Stimulated activated CD8-positive, alpha-beta memory T cell treated with anti-CD3 and anti-CD28 coated beads, Interleukin-4, amount 100 ng/mL, for 4 hours (primary cell): ENCODE results near the gene SLC2A10.

ENCODE experiments used
- DNase-seq, 2 donors: peaks; one replicate each; pipeline ENCODE4 v3.0.0-alpha.2; 2020; ENCODE audit warnings: low read depth in 2 of 2, low spot score in 1 of 2

The SLC2A10 gene

GRCh38 chr20:46764068-46764467, 54.6 kb downstream of the SLC2A10 start:
- DNase-seq, result no peak

- no peak for DNase-seq
Measured at GRCh38 chr20:46765506-46766120, 56.2 kb downstream of the SLC2A10 start.

- no peak for DNase-seq
Measured at GRCh38 chr20:46767127-46767761, 57.8 kb downstream of the SLC2A10 start.

GRCh38 chr20:46770330-46771194, 61.1 kb downstream of the SLC2A10 start:
- DNase-seq, result no peak

GRCh38 chr20:46771195-46771588, 61.7 kb downstream of the SLC2A10 start:
- no peak for DNase-seq

- no peak for DNase-seq
Measured at GRCh38 chr20:46772901-46773300, 63.5 kb downstream of the SLC2A10 start.

GRCh38 chr20:46773680-46774079, 64.2 kb downstream of the SLC2A10 start:
- no peak for DNase-seq

- DNase-seq, result no peak
Measured at GRCh38 chr20:46774236-46774635, 64.8 kb downstream of the SLC2A10 start.

GRCh38 chr20:46774943-46775560, 65.6 kb downstream of the SLC2A10 start:
- DNase-seq, result no peak

- no peak for DNase-seq
Measured at GRCh38 chr20:46775806-46776205, 66.4 kb downstream of the SLC2A10 start.

- no peak for DNase-seq
Measured at GRCh38 chr20:46777331-46777730, 67.9 kb downstream of the SLC2A10 start.

GRCh38 chr20:46779831-46780230, 70.4 kb downstream of the SLC2A10 start:
- no peak for DNase-seq

- DNase-seq, result no peak
Measured at GRCh38 chr20:46784436-46785127, 75.1 kb downstream of the SLC2A10 start.
